ACC112 (cell line): ENCODE data around the gene ANKRD44.

ENCODE experiments used
- H2AFZ ChIP-seq: fragments of 200-600 bp; sonication (generic); one replicate; pipeline ENCODE4 v1.6.0; 2017; ENCODE audit warnings: antibody characterized with exemption, low read length; ENCODE audit not compliant: unreplicated experiment
- H3K27ac ChIP-seq: fragments of 200-600 bp; sonication (generic); 2 replicates; pipeline ENCODE4 v1.5.1; 2014; ENCODE audit warnings: low read depth, mild to moderate bottlenecking, antibody characterized with exemption, low read length, moderate library complexity
- H3K27me3 ChIP-seq: fragments of 200-600 bp; sonication (generic); 2 replicates; pipeline ENCODE4 v1.6.1; 2014; ENCODE audit warnings: mild to moderate bottlenecking, antibody characterized with exemption, low read length, moderate library complexity, mixed read lengths; ENCODE audit not compliant: insufficient read depth
- H3K36me3 ChIP-seq: fragments of 200-600 bp; sonication (generic); 2 replicates; pipeline ENCODE4 v1.6.1; 2016; ENCODE audit warnings: mild to moderate bottlenecking, antibody characterized with exemption, low read length, moderate library complexity, mixed read lengths; ENCODE audit not compliant: insufficient read depth
- H3K4me1 ChIP-seq: fragments of 200-600 bp; sonication (generic); one replicate; pipeline ENCODE4 v1.6.1; 2016; ENCODE audit warnings: low read length, mixed read lengths; ENCODE audit not compliant: insufficient read depth, unreplicated experiment, control insufficient read depth
- H3K4me3 ChIP-seq: fragments of 200-600 bp; sonication (generic); 2 replicates; pipeline ENCODE4 v1.5.1; 2014; ENCODE audit warnings: mild to moderate bottlenecking, low read depth, low read length
- H3K79me2 ChIP-seq: fragments of 200-600 bp; sonication (generic); one replicate; pipeline ENCODE4 v1.6.0; 2016; ENCODE audit warnings: low read length; ENCODE audit not compliant: control insufficient read depth, unreplicated experiment, insufficient read depth

Gene ANKRD44

DNA sequence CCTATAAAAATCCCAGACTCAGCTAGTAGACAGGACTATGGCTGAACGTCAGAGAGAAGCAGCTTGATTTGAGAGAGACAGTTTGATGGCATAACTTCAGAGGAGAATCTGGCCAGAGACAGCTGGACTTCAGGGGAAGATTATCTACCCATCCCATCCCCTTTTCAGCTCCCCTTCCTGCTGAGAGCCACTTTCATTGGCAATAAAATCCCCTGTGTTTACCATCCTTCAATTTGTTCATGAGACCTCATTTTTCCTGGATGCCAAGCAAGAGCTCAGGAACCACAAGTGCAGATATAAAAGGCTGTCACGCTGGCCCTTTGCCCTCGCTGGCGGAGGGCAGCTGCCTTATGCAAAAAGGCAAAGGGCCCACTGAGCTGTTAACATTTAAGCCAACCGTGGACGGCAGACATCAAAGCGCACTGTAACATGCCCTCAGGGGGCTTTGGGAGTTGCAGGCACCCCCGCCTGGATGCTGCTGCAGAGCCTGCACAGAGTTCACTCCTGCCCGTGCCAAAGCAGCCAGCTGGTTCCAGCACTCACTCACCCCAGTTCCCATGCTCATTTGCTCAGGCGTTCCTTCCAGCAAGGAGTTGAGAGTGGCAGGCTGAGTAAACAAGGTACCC is 219.7 kb downstream of the ANKRD44 start:
- H3K36me3 ChIP-seq: no peaks in the 10 kb centered on the region
- H3K27ac ChIP-seq: no peak overlapping the region
- no peak overlapping the region for H3K4me3 ChIP-seq
- peaks cover 8% of the 10 kb centered on the region for H3K4me1 ChIP-seq
- H3K27me3 ChIP-seq: no peaks in the 10 kb centered on the region
- no peaks in the 10 kb centered on the region for H3K79me2 ChIP-seq
- no peak overlapping the region for H2AFZ ChIP-seq

DNA sequence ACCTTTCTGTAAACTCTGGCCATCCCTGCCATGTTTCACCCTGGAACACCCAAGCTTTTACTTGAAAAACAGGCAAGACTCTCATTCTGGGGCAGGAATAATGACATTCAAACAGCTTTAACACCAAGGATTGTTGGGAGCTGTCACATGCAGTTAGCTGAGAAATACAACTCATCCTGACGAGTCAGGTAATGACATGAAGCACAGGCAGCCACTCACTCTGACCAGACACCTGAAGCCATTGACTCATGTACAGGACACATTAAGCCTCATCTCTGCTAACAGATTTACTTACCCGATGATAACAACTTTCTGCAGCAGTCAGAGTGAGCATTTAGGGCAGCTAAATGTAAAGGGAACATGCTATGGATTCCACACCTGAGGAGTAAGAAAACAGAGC is 220.9 kb downstream of the ANKRD44 start:
- Histone ChIP-seq H3K79me2 (no peaks in the 10 kb centered on the region), H3K4me3 (no peak overlapping the region), H3K36me3 (no peaks in the 10 kb centered on the region), H3K27me3 (no peaks in the 10 kb centered on the region), H3K4me1 (peaks cover 8% of the 10 kb centered on the region), H2AFZ (no peak overlapping the region), H3K27ac (no peak overlapping the region)

DNA sequence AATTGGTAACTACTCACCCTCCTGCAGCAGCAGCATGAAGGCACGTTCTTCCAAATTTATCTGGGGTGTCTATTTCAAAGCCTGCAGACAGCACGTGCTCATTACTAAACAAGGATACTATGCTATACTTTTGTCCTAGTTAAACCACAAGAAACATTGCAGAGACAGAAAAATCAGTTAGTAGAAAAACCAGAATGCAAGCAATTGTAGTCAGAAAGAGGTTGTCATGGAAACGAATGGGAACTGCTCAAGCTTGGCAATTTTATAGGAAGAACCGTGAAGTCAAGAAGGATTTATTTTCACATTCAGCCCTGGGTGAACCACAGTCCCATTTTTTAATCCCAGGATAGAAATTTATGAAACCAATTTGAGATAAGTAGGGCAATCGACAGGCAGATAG is 221.9 kb downstream of the ANKRD44 start:
- Histone ChIP-seq H2AFZ (no peak overlapping the region), H3K79me2 (no peaks in the 10 kb centered on the region), H3K4me1 (peaks cover 8% of the 10 kb centered on the region), H3K27me3 (no peaks in the 10 kb centered on the region), H3K4me3 (no peak overlapping the region), H3K36me3 (no peaks in the 10 kb centered on the region), H3K27ac (no peak overlapping the region)

DNA sequence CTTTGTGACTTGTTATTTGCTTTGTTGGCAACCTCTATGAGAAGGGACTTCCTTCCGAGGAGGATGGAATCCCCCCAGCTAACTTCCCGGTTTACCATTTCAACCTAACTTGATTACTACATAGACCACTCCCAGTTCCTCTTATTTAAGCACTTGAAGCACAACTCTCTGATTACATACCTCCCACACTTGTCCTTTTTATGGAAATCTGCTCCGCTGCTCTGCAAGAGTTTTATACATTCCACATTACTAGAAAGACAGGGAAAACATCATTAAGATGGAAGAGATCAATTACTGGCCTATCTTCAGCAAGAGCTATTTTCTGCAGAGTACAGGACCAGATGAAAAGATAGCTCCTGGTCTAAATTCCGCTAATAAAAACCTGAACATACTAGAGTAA is 224.1 kb downstream of the ANKRD44 start:
- H3K27ac ChIP-seq: no peak overlapping the region
- H3K4me1 ChIP-seq: no peaks in the 10 kb centered on the region
- no peak overlapping the region for H3K4me3 ChIP-seq
- no peaks in the 10 kb centered on the region for H3K36me3 ChIP-seq
- H3K79me2 ChIP-seq: no peaks in the 10 kb centered on the region
- no peaks in the 10 kb centered on the region for H3K27me3 ChIP-seq
- no peak overlapping the region for H2AFZ ChIP-seq

DNA sequence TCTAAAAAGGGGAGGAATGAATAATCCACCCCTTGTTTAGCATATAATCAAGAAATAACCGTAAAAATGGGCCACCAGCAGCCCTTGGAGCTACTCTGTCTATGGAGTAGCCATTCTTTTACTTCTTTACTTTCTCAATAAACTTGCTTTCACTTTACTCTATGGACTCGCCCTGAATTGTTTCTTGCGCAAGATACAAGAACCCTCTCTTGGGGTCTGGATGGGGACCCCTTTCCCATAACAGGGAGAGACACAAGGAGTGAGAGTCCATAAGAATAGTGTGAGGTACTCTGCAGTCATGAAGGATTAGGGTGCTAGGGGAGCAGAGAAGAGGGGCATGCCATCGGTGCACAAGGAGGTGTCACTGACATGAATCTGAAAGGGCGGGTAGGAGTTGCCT is 224.9 kb downstream of the ANKRD44 start:
- H2AFZ ChIP-seq: no peak overlapping the region
- H3K4me1 ChIP-seq: no peaks in the 10 kb centered on the region
- H3K79me2 ChIP-seq: no peaks in the 10 kb centered on the region
- no peaks in the 10 kb centered on the region for H3K36me3 ChIP-seq
- no peak overlapping the region for H3K4me3 ChIP-seq
- no peak overlapping the region for H3K27ac ChIP-seq
- no peaks in the 10 kb centered on the region for H3K27me3 ChIP-seq

DNA sequence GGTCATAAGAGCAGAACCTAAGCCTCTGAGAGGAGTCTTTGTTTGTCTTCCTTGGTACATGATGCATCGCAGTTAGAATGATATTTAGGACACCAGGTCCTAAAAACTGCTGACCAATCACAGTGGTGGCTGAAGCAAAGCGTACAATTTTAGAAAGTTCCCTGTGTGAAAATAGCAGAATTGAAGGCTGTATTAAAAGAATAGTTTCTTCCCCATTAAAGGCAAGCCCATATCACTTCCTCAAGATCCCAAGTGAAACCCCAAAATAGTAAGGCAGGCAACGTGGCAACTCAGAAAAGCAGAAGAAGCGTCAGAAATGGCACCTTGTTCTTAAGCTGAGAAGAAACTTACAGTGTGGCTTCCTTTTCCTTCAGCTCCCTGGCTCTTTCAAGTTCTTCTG is 229.3 kb downstream of the ANKRD44 start:
- Histone ChIP-seq H3K4me1 (peaks cover 11% of the 10 kb centered on the region), H3K27me3 (no peaks in the 10 kb centered on the region), H3K4me3 (no peak overlapping the region), H3K36me3 (no peaks in the 10 kb centered on the region), H3K79me2 (no peaks in the 10 kb centered on the region), H3K27ac (no peak overlapping the region), H2AFZ (no peak overlapping the region)

DNA sequence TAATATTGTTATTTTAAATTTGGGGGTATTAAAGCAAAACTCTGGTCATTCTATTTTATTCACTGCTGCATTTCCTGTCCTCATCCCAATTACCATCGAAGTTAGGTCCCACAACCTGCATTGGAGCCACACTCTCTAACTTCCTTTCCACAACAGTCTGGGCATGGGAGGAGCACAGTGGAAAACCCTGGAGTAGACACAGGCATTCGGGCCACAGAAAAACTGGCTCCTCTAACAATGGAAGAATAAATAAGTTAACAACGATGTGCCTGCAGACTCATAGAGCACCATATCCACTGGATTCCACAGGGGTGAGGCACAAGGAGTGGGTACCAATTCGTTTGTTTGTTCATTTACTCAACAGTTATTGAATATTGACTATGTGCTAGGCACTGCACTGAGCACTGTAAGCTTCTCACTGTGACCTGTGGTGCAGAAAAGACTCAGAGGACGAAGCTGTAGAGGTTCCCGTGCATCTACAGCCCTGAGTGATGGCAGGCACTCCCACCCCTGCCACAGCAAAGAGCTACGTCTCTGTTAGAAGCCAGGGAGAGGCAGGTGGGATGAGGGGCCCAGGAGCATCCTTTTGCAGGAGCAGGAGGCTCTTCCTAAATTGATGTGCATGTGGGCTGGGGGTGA is 229.9 kb downstream of the ANKRD44 start:
- Histone ChIP-seq H3K36me3 (no peaks in the 10 kb centered on the region), H2AFZ (no peak overlapping the region)

DNA sequence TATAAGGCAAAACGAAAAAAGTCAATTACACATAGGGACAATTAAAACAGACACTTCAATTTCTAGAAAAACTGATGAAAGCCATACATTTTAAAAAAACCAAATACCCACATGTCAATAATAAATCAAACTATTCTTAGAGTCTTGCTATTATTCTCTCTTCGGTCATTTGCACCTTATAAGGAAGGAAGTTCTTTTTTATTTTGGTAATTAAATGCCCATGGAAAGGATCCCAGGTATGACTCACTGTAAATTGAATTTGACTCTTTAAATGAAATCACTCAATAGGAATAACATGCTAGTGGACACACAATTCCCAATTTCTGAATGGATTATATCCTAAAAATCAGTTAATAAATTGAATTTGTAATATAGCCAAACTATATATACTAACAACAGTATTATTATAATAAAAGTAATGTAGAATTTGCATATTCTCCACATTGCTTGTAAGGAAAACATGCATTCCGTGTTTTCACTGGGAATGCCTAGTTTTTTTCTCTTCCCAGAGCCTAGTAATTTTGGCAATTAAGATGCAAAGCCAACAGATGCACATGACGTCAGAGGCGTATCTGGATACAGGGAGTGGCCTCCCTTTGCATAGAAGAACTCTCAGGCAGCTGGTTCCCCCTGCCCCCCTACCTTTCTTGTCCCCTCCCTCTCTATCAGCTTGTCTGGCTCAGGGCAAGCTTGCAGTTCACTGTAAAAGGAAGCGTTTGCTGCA is 230.6 kb downstream of the ANKRD44 start:
- H3K27ac ChIP-seq: no peak overlapping the region
- H3K4me1 ChIP-seq: peaks cover 11% of the 10 kb centered on the region
- peak overlapping the region; percentile 56 for H2AFZ ChIP-seq
- H3K79me2 ChIP-seq: no peaks in the 10 kb centered on the region
- H3K36me3 ChIP-seq: no peaks in the 10 kb centered on the region
- H3K4me3 ChIP-seq: no peak overlapping the region
- no peaks in the 10 kb centered on the region for H3K27me3 ChIP-seq

More for the DNA sequence above, 229.9 kb downstream of the ANKRD44 start:
- Histone ChIP-seq H3K27ac (no peak overlapping the region), H3K4me1 (peaks cover 11% of the 10 kb centered on the region), H3K4me3 (no peak overlapping the region), H3K27me3 (no peaks in the 10 kb centered on the region), H3K79me2 (no peaks in the 10 kb centered on the region)

DNA sequence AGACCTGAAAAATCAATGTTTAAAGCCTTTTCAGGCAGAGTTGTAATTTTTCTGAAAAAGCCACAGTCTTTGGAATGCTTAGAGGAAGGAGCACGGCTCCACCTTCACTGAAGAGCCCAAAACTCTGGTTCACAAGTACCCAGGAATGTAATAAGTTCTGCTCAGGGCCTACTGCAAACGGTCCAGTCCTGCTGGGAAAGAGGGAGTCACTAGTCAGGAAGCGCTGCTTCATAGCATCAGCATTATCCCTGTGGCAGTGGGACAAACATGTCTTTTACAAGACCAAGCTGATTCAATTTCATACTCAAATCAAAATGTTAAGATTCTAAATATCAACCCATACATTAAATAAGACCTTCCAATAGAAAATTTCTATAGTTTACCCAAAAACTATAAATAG is 231.2 kb downstream of the ANKRD44 start:
- no peaks in the 10 kb centered on the region for H3K36me3 ChIP-seq
- peak overlapping the region; percentile 56 for H2AFZ ChIP-seq
- H3K79me2 ChIP-seq: no peaks in the 10 kb centered on the region
- H3K27ac ChIP-seq: no peak overlapping the region
- H3K4me3 ChIP-seq: no peak overlapping the region
- H3K4me1 ChIP-seq: peaks cover 11% of the 10 kb centered on the region
- no peaks in the 10 kb centered on the region for H3K27me3 ChIP-seq

DNA sequence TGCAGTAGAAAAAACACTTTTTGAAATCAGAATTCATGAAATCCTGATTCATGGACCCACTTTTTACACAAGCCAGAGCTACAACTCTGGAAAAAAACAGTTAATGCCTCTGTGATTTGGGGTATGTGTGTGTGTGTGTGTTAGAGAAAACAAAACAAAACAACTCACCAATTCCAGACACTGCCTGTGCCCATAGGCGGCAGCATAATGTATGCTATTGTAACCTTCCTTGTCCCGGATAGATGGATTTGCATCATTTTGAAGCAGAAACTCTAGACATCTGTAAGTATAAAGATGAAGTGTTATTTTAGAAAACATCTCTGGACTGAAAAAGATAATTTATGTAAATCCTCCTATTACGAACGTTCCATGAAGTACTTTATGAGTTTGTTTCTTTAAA is 232.0 kb downstream of the ANKRD44 start:
- Histone ChIP-seq H3K4me3 (no peak overlapping the region), H3K79me2 (no peaks in the 10 kb centered on the region), H3K27me3 (no peaks in the 10 kb centered on the region), H3K4me1 (peaks cover 19% of the 10 kb centered on the region), H3K27ac (no peak overlapping the region), H3K36me3 (no peaks in the 10 kb centered on the region), H2AFZ (no peak overlapping the region)

DNA sequence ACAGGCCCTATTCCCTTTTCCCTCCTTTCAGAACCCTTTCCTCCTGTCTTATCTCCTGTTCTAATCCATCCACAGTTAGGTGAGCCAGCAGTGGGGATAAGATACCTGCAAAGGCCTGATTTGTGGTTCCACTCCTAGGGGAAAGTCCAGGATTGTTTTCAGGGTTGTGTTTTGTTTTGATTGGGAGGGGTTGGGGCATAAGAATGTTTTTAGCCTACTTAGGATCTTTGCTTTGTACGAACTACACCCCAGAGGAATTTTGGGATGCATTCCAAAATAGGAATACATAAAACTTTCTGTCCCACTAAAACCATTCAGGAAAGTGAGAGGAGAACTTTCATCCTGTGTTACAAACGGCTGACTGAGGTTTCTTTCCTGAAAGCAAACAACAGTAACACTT is 233.2 kb downstream of the ANKRD44 start:
- H2AFZ ChIP-seq: no peak overlapping the region
- no peak overlapping the region for H3K4me3 ChIP-seq
- H3K79me2 ChIP-seq: no peaks in the 10 kb centered on the region
- no peaks in the 10 kb centered on the region for H3K36me3 ChIP-seq
- peaks cover 26% of the 10 kb centered on the region for H3K4me1 ChIP-seq
- no peak overlapping the region for H3K27ac ChIP-seq
- no peaks in the 10 kb centered on the region for H3K27me3 ChIP-seq
